Stimulated activated CD4-positive, alpha-beta T cell treated with anti-CD3 and anti-CD28 coated beads, Interleukin-4, amount 100 ng/mL, for 48 hours (primary cell): Measurements from ENCODE around the gene ARSA.

Source experiments
- DNase-seq, 2 donors: peaks; one replicate each; pipeline ENCODE4 v3.0.0-alpha.2; 2020; ENCODE audit warnings: low read depth in 2 of 2

The ARSA gene

GRCh38 chr22:50604256-50605001 is 23.5 kb downstream of the ARSA start:
- no peak for DNase-seq

DNA sequence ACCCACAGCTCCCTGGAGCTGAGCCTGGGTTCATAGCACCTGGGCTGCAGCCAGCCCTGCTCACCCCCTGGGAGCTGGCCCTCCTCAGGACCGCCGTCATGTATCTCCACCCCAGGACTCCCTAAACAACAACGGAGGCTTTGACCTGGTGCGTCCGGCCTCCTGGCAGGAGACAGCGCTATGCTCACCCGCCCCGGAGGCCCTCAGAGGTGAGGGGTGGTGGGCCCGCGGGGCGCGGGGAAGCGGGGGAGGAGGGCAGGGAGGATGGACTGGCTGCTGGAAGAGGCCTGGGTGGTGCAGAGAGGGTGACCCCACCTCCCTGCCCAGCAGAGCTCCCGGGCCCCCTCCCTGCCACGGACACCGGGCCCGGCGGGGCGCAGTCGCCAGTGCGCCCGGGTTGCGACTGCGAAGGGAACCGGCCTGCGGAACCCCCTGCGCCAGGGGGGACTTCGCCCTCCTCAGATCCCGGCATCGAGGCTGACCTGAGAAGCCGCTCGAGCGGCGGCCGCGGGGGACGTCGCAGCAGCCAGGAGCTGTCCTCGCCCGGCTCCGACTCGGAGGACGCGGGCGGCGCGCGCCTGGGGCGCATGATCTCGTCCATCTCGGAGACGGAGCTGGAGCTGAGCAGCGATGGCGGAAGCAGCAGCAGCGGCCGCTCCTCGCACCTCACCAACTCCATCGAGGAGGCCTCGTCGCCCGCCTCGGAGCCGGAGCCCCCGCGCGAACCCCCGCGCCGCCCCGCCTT is 24.3 kb downstream of the ARSA start:
- no peak for DNase-seq

- no peak for DNase-seq
These were observed 25.6 kb downstream of the ARSA start for GRCh38 chr22:50602338-50602700.

GRCh38 chr22:50601669-50602337 is 26.1 kb downstream of the ARSA start:
- DNase-seq: no peak

DNA sequence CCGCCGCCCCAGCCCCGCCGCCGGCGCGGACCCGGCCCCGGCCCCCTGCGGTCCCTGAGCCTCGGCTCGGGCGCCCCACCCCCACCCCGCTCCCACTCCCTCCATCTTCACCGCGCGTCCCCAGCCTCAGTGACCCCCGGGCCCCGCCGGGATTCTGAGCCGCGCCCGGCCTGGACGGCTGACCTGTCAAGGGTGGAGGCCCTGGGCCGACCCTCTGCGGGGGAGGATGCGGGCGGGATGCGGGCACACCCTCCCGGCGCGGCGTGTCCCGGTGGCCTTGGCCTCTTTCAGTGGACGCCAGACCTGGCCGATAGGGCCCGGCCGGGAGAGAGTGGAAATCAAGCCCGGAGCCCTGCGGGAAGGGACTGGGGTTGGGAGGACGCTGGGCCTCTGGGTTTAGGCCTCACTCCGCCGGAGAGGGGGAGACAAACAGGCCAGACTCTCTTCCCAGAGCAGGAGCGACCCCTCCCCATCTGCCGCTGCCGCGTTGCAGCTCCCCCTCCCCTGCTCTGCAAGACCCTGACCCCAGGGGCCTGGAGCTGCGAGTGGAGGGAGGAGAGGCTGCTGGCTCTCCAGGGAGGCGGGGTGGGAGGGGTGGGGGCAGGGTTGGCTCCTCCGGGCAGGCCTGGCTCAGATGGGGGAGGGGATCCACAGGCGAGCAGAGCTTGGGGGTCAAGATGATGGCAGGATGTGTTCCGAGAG is 26.8 kb downstream of the ARSA start:
- DNase-seq: no peak

GRCh38 chr22:50600538-50600937 is 27.4 kb downstream of the ARSA start, which contains the start of gene MAPK8IP2:
Gene MAPK8IP2, plus strand, starts transcription at chr22:50600793. Its CDS starts 26 bp downstream, at chr22:50600819.
- DNase-seq: no peak

DNA sequence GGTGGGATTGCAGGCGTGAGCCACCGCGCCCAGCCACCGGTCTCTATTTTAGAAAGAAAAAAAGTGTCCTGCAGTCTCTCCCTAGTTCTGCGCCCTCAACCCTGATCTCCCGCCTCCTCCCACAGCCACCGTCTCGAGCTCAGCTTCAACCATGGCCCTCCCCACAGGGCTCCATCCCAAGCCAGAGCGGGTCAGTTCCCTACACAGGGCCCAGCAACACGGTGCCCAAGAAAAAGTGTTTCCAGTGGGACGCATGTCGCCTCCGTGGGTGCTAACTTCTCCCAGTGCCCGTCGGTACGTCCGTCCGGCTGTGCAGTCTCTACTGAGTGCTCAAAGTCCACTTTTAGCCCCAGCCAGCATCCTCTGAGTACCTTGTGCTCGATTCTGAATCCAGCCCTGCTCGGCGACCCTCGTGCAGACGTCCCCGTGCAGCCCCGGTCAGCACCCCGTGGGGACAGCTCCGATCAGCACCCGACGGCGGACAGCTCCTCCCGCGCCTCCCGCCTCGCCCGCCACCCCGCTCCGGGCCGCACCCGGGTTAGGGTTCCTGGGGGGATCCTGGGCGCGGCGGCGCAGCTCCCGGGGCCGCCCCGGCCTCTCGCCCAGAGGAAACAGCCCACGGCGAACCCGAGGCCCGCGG is 28.0 kb downstream of the ARSA start:
- peak; percentile 45 to 57 for DNase-seq

DNA sequence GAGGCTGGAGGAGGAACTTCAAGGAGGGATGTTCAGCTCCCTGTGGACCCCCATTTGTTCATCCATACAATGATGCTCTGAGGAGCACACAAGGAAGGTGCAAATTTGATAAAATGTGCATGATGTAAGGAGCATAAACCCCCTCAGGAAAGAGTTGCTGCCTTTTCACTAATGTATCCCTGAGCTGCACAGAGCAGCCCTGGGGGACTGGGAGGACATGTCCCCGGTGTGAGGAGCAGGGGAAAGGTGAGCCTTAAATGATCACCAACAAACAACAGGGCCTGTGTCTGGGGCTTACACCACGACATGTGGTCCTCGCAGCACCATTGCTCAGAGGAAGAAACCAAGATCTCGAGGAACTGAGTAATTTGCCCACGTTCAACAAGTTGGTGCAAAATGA is 30.9 kb downstream of the ARSA start:
- DNase-seq: no peak

GRCh38 chr22:50595189-50595588 is 32.8 kb downstream of the ARSA start:
- DNase-seq: no peak

DNA sequence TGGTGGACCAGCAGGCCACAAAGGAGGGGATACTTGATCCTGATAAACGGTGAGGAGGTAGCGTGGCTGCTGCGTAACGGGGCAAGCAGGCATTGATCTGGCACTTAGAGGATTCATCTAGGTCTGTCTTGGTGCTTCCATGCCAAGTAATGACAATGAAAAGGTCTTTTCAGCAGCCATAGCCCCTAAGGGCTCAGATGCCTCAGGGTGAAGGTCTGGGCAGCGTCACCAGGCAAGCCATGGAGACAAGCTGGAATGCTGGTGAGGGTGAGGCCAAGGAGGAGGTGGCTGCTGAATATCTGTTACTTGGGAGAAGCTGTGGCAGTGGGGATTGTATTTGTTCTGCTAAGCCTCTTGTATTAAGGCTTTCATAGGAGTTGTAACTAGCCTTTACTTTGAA is 40.5 kb downstream of the ARSA start:
- DNase-seq: no peak

GRCh38 chr22:50586416-50586815 is 41.5 kb downstream of the ARSA start:
- no peak for DNase-seq

- DNase-seq: no peak
These were observed 42.2 kb downstream of the ARSA start for GRCh38 chr22:50585781-50586180.

GRCh38 chr22:50585238-50585637 is 42.7 kb downstream of the ARSA start:
- no peak for DNase-seq

DNA sequence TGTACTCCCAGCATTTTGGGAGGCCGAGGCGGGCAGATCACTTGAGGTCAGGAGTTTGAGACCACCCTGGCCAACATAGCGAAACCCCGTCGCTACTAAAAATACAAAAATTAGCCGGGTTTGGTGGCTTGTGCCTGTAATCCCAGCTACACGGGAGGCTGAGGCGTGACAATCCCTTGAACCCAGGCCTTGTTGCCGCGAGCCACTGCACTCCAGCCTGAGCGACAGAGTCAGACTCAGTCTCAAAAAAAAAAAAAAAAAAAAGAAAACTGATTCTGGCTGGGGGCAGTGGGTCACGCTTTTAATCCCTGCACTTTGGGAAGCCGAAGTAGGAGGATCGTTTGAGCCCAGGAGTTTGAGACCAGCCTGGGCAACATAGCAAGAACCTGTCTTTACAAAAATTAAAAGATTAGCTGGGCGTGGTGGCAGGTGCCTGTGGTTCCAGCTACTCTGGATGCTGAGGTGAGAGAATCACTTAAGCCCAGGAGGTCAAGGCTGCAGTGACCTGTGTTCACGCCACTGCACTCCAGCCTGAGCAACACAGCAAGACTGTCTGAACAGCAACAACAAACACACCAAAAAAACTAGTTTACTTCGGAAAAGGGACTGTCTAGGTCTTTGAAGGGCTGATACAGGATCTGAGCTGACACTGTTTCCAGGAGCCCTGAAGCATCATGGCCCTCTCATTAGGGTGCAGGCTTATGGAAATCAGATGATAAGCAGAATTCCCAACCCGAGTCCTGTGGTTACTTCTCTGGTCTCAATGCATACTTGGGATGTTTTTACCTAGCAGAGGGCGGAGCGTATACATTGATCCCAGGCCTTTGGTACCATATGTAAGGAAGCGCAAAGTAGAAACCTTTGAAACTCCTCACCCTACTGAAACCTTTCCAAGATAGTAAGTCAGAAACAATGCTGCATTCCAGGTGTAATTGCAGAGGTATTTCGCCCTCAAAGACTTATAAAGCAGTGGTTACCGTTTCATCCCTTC is 43.6 kb downstream of the ARSA start:
- no peak for DNase-seq

- DNase-seq: no peak
These were observed 44.6 kb downstream of the ARSA start for GRCh38 chr22:50583294-50583861.

DNA sequence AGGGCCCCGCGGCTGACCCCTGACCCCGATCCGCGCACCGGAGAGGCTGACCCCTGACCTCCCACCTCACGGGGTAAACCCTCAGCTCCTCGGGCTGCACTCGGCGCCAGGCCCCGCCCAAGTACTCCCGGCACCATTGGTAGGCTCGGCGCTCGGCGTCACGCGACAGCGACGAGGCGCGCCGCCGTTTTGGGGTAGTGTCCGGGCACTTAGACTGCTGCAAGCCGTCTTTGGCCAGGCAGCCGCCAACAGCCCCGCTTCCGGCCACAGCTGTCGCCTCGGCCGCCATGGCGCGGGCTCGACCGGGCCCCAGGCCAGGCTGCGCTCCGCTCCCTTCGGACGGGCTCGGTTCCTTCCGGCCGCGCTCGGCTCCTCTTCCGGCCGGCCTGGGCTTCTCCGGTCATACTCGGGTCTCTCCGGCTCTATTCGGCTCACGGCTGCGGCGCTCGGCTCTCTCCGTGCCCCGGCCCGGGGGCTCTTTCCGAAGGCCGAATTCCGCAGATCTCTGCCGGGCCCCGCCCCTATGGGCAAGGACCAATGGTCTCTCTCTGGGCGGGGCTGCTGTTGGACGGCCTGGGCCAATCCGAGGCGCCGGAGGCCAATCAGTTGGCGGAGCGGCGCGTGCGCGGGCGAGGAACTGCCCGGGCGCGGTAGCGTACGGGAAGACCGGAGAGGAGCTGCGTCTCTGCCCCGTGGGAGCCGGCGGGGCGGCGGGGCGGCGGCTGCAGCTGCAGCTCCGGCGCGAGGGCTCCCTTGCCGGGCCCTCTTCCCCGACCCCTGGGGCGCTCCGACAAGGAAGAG is 45.3 kb downstream of the ARSA start, which contains the start of gene CHKB:
Gene CHKB, minus strand, starts transcription at position 357 of the 801 bp plus-strand sequence. Its CDS starts 68 bp downstream, at position 289.
- peak; percentile 95 to 99 for DNase-seq

- DNase-seq: peak; percentile 21 to 23
These were observed 45.9 kb downstream of the ARSA start for GRCh38 chr22:50581950-50582492.

DNA sequence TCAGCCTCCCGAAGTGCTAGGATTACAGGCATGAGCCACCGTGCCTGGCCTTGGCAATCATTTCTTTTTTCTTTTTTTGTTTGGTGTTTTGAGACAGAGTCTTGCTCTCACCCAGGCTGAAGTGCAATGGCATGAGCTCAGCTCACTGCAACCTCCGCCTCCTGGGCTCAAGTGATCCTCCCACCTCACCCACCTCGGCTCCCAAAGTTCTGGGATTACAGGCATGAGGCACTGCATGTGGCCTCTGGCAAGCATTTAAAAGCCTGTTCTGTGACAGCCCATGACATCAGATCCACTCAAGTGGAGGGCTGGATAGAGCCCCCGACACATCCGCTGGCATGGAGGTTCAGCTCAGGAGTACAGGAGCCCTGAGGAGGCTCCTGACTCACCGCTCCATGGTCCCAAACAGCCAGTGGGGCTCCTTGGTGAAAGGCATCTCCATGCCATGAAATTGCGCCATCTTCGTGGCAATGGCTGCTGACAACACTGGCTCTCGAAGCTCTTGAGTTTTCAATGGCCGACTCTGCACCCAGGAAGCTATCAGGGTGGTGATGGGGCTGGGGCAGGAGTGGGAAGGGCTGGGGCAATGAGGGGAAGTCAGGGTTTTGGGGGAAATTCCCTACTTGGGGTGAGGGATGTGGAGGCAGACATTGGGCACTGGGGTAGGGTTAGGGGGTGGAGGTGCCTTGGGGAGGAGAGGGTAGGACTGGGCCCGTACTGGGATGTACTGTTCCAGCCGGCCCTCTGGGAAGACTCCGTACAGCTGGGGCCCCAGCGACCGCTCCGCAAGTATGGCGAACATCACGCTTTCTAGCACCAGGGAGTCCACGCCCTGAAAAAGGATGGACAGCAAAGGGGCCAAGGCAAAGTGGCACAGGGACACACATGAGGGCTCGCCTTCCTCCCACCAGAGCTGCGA is 46.7 kb downstream of the ARSA start:
- no peak for DNase-seq
